Coronary artery (tissue), 2 donors: Measurements from ENCODE around the gene ANKFN1.

ENCODE experiments used
- DNase-seq: peaks from one replicate; pipeline ENCODE4 v3.0.0-alpha.2; 2017; ENCODE audit warnings: low spot score
- H3K27ac ChIP-seq, 2 donors: fragments of 200-600 bp; sonication (generic); one replicate each; pipeline ENCODE4 v1.5.1; 2016 to 2019
- H3K4me3 ChIP-seq: fragments of 200-600 bp; sonication (generic); 2 replicates; pipeline ENCODE4 v1.5.1; 2016; ENCODE audit warnings: mild to moderate bottlenecking, moderate library complexity
- TF ChIP-seq, protein P1 (sequence below): fragments of 200-600 bp; sonication (generic); IDR thresholded peaks from one replicate; pipeline ENCODE4 v1.5.1; 2019; ENCODE audit warnings: antibody characterized with exemption

ANKFN1 gene

DNA sequence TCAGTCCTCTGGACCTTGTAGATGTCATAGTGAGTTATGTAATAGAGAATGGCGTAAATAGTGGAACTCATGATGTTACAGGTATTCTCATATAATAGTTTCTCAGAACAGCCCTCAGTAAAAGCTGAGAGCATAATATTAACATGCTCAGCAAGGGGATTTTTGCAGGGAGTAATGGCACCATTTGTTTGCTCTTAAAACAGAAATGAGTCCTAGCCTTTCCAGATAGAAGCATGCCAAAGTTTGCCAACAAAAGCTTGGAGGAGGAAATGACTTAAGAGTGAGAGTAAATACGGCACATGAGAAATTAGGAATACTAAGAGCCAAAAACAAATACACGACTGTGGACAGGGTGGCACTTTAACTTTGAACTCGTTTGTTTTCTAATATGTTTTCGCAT, 198.4 kb downstream of the ANKFN1 start:
- no peak overlapping the region for H3K4me3 ChIP-seq
- TF ChIP-seq, protein P1, sequence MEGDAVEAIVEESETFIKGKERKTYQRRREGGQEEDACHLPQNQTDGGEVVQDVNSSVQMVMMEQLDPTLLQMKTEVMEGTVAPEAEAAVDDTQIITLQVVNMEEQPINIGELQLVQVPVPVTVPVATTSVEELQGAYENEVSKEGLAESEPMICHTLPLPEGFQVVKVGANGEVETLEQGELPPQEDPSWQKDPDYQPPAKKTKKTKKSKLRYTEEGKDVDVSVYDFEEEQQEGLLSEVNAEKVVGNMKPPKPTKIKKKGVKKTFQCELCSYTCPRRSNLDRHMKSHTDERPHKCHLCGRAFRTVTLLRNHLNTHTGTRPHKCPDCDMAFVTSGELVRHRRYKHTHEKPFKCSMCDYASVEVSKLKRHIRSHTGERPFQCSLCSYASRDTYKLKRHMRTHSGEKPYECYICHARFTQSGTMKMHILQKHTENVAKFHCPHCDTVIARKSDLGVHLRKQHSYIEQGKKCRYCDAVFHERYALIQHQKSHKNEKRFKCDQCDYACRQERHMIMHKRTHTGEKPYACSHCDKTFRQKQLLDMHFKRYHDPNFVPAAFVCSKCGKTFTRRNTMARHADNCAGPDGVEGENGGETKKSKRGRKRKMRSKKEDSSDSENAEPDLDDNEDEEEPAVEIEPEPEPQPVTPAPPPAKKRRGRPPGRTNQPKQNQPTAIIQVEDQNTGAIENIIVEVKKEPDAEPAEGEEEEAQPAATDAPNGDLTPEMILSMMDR, result no peak
- no peak overlapping the region for H3K27ac ChIP-seq
- no peak for DNase-seq

GRCh38 chr17:56358651-56359050, 205.4 kb downstream of the ANKFN1 start:
- Histone ChIP-seq H3K4me3 (no peak overlapping the region), H3K27ac (no peak overlapping the region)
- TF ChIP-seq, protein P1, result no peak
- no peak for DNase-seq

- no peak overlapping the region for H3K4me3 ChIP-seq
- no peak overlapping the region for H3K27ac ChIP-seq
- DNase-seq, result no peak
- TF ChIP-seq, protein P1, result no peak
These were observed 206.2 kb downstream of the ANKFN1 start for GRCh38 chr17:56359518-56359917.

- DNase-seq, result no peak
- TF ChIP-seq, protein P1, result no peak
- no peak overlapping the region for H3K4me3 ChIP-seq
- no peak overlapping the region for H3K27ac ChIP-seq
These were observed 214.1 kb downstream of the ANKFN1 start for GRCh38 chr17:56367366-56367765.

DNA sequence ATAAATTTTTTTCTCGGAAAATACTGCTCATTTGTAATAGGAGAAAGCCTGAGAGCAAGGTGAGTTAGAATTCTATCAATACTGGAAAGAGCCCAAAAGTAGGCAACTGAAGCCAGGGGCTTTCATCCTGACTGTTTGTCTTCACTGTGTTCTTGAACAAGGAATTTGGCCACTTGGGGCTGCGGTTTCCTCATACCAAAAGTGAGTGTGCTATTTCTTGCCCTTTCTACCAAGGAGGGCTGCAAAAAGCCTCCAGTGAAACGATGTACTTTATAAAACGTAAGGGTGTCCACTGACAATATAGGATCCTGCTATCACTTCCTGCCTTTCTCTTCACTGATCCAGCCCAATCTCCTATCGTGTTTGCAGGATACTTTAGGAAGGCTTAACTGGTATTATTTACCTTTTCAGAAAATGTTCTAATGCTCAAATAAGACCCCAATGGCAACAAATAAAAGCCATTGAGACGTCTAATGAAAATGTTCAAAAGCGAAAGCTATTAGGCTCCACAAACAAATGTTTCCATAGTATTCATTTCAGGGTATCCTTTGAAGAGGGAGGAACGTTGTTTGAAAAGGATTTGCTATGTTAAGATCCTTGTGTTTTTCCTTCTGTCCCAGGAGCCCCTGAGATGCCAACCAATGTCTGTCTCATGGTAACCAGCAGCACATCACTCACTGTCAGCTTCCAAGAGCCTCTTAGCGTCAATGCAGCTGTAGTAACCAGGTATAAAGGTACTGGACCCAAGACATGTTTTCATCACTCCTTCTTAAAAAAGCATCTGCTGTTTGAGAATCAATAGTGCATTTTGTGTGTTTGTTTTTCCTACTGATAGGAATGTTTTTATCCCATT, 220.9 kb downstream of the ANKFN1 start:
- TF ChIP-seq, protein P1, result no peak
- no peak overlapping the region for H3K27ac ChIP-seq
- no peak for DNase-seq
- H3K4me3 ChIP-seq, result no peak overlapping the region

DNA sequence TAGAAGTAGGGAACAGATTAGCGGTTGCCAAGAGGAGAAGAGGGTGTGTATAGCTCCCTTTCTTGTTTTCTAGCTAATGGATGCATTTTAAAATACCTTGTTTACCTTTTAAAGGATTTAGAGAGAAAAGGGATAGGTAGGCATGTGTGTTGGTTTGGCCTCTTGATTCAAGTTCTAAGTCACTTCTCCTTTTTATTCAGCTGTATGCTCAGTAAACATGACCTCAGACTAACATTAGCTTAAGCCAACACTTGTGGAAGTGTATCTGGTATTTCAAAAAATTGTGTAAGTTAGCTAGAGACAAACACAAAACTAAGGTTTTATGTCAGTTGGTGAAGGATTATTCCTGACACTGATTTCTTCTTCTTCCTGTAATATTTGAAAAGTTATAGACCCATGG, 236.1 kb downstream of the ANKFN1 start:
- Histone ChIP-seq H3K27ac (no peak overlapping the region), H3K4me3 (no peak overlapping the region)
- DNase-seq, result no peak
- TF ChIP-seq, protein P1, result no peak

GRCh38 chr17:56392321-56392720, 239.0 kb downstream of the ANKFN1 start:
- H3K4me3 ChIP-seq, result no peak overlapping the region
- no peak overlapping the region for H3K27ac ChIP-seq
- DNase-seq, result no peak
- TF ChIP-seq, protein P1, result no peak
